ENCODE results near the gene ARFGEF2.

ARFGEF2 gene

GRCh38 chr20:48891235-48892048 lies 30.1 kb upstream of the ARFGEF2 start:
- Histone ChIP-seq H3K4me1 (ENCODE audit: insufficient read depth, insufficient read length) (no peaks in the 10 kb centered on the region), H3K27me3 (ENCODE audit: insufficient read depth, insufficient read length) (peaks cover 4% of the 10 kb centered on the region), H3K36me3 (ENCODE audit: insufficient read depth, insufficient read length, low read length) (no peaks in the 10 kb centered on the region), H3K9ac (ENCODE audit: insufficient read length, low read depth) (no peak overlapping the region), H3K9me3 (ENCODE audit: insufficient read depth, low read length) (no peaks in the 10 kb centered on the region), H3K4me3 (ENCODE audit: insufficient read length, low read depth) (no peak overlapping the region)
- TF ChIP-seq ZNF274 (IDR thresholded peaks at IDR 0.05; ENCODE audit: low read depth, low read length) (no peak), SUZ12 (IDR thresholded peaks at IDR 0.05; ENCODE audit: extremely low read depth, insufficient read depth, insufficient read length) (no peak), YY1 (IDR thresholded peaks at IDR 0.05; ENCODE audit: insufficient read depth, insufficient read length) (no peak)
- no peak for DNase-seq (ENCODE audit: low read depth, low spot score)

DNA sequence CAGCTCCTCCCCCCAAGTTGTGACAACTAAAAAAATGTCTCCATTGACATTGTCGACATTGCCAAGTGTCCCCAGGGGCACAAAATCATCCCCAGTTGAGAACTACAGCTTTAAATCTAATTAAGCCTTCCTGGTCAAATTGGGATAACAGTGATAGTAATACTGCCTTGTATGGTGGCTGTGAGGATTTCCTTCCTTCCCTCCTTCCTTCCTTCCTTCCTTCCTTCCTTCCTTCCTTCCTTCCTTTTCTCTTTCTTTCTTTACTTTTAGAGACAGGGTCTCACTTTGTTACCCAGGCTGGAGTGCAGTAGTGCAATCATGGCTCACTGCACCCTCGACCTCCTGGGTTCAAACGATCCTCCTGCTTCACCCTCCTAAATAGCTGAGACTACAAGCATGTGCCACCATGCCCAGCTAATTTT lies 29.5 kb upstream of the ARFGEF2 start:
- TF ChIP-seq SUZ12 (IDR thresholded peaks at IDR 0.05; ENCODE audit: extremely low read depth, insufficient read depth, insufficient read length) (no peak), YY1 (IDR thresholded peaks at IDR 0.05; ENCODE audit: insufficient read depth, insufficient read length) (no peak), ZNF274 (IDR thresholded peaks at IDR 0.05; ENCODE audit: low read depth, low read length) (no peak)
- no peak for DNase-seq (ENCODE audit: low read depth, low spot score)
- peaks cover 4% of the 10 kb centered on the region for H3K27me3 ChIP-seq (ENCODE audit: insufficient read depth, insufficient read length)
- no peak overlapping the region for H3K4me3 ChIP-seq (ENCODE audit: insufficient read length, low read depth)
- H3K4me1 ChIP-seq (ENCODE audit: insufficient read depth, insufficient read length): no peaks in the 10 kb centered on the region
- no peak overlapping the region for H3K9ac ChIP-seq (ENCODE audit: insufficient read length, low read depth)
- H3K36me3 ChIP-seq (ENCODE audit: insufficient read depth, insufficient read length, low read length): no peaks in the 10 kb centered on the region
- no peaks in the 10 kb centered on the region for H3K9me3 ChIP-seq (ENCODE audit: insufficient read depth, low read length)

GRCh38 chr20:48892891-48893290 lies 28.6 kb upstream of the ARFGEF2 start:
- TF ChIP-seq SUZ12 (IDR thresholded peaks at IDR 0.05; ENCODE audit: extremely low read depth, insufficient read depth, insufficient read length) (no peak), YY1 (IDR thresholded peaks at IDR 0.05; ENCODE audit: insufficient read depth, insufficient read length) (no peak), ZNF274 (IDR thresholded peaks at IDR 0.05; ENCODE audit: low read depth, low read length) (no peak)
- Histone ChIP-seq H3K9me3 (ENCODE audit: insufficient read depth, low read length) (no peaks in the 10 kb centered on the region), H3K36me3 (ENCODE audit: insufficient read depth, insufficient read length, low read length) (no peaks in the 10 kb centered on the region), H3K4me3 (ENCODE audit: insufficient read length, low read depth) (no peak overlapping the region), H3K27me3 (ENCODE audit: insufficient read depth, insufficient read length) (peaks cover 4% of the 10 kb centered on the region), H3K4me1 (ENCODE audit: insufficient read depth, insufficient read length) (peaks cover 1% of the 10 kb centered on the region), H3K9ac (ENCODE audit: insufficient read length, low read depth) (no peak overlapping the region)
- no peak for DNase-seq (ENCODE audit: low read depth, low spot score)

DNA sequence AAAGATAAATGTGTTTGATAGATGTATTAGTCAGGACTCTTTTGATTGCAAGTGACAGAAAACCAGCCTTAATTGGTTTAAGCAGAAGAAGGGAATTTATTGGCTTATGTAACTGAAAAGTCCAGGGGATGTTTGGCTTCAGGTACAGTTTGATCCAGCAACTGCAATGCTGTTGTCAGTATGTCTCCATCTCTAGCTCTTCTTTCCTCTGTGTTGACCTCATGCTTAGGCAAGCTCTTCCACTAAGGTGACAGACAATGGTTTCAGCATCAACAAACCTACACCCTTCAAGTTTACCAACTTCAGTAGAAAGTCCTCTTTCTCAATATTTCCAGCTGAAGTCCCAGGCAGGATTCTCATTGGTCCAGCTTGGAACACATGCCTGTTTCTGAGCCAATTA lies 28.1 kb upstream of the ARFGEF2 start:
- H3K4me1 ChIP-seq (ENCODE audit: insufficient read depth, insufficient read length): peaks cover 4% of the 10 kb centered on the region
- peaks cover 4% of the 10 kb centered on the region for H3K27me3 ChIP-seq (ENCODE audit: insufficient read depth, insufficient read length)
- no peak overlapping the region for H3K9ac ChIP-seq (ENCODE audit: insufficient read length, low read depth)
- H3K36me3 ChIP-seq (ENCODE audit: insufficient read depth, insufficient read length, low read length): no peaks in the 10 kb centered on the region
- DNase-seq (ENCODE audit: low read depth, low spot score): no peak
- H3K9me3 ChIP-seq (ENCODE audit: insufficient read depth, low read length): no peaks in the 10 kb centered on the region
- TF ChIP-seq YY1 (IDR thresholded peaks at IDR 0.05; ENCODE audit: insufficient read depth, insufficient read length) (no peak), ZNF274 (IDR thresholded peaks at IDR 0.05; ENCODE audit: low read depth, low read length) (no peak), SUZ12 (IDR thresholded peaks at IDR 0.05; ENCODE audit: extremely low read depth, insufficient read depth, insufficient read length) (no peak)
- H3K4me3 ChIP-seq (ENCODE audit: insufficient read length, low read depth): no peak overlapping the region

DNA sequence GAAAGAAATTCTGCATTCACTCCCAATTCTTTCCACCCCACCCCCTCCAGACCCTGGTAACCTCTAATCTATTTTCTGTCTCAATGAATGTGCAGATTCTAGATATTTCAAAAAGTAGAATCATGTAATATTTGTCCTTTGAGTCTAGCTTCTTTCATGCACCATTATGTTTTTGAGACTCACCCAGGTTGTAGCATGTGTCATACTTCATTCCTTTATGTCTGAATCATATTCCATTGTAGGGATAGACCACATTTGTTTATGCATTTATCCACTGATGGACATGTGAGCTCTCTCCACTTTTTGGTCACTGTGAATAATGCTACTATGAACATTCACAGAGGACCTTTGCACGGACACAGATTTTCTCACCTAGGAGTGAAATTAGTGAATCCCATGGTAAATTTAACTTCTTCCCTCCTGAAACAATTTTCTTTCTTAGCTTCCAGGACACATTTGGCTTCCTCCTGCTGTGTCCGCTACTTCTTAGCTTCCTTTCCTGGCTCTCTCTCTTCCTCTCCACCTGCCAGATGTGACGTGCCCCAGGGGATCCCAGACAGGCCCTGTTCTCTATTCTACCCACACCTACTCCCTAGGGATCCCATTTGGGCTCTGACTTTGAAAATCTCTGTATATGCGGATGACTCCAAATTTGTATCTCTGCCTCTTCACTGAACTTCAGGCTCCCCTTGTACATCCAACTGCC lies 24.1 kb upstream of the ARFGEF2 start:
- no peak overlapping the region for H3K9ac ChIP-seq (ENCODE audit: insufficient read length, low read depth)
- H3K36me3 ChIP-seq (ENCODE audit: insufficient read depth, insufficient read length, low read length): no peaks in the 10 kb centered on the region
- H3K9me3 ChIP-seq (ENCODE audit: insufficient read depth, low read length): no peaks in the 10 kb centered on the region
- peaks cover 4% of the 10 kb centered on the region for H3K4me1 ChIP-seq (ENCODE audit: insufficient read depth, insufficient read length)
- no peak for DNase-seq (ENCODE audit: low read depth, low spot score)
- no peaks in the 10 kb centered on the region for H3K27me3 ChIP-seq (ENCODE audit: insufficient read depth, insufficient read length)
- TF ChIP-seq SUZ12 (IDR thresholded peaks at IDR 0.05; ENCODE audit: extremely low read depth, insufficient read depth, insufficient read length) (no peak), ZNF274 (IDR thresholded peaks at IDR 0.05; ENCODE audit: low read depth, low read length) (no peak), YY1 (IDR thresholded peaks at IDR 0.05; ENCODE audit: insufficient read depth, insufficient read length) (no peak)
- H3K4me3 ChIP-seq (ENCODE audit: insufficient read length, low read depth): no peak overlapping the region

DNA sequence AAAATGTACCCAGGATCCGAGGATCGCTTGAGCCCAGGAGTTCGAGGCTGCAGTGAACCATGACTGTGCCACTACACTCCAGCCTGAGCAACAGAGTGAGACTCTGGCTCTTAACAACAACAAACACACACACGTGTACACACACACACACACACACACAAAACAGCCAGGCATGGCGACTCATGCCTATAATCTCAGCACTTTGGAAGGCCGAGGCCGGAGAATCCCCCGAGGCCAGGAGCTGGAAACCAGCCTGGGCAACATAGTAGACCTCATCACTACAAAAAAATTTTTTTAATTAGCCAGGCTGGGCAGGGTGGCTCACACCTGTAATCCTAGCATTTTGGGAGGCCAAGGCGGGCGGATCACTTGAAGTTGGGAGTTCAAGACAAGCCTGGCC lies 23.3 kb upstream of the ARFGEF2 start:
- no peaks in the 10 kb centered on the region for H3K27me3 ChIP-seq (ENCODE audit: insufficient read depth, insufficient read length)
- DNase-seq (ENCODE audit: low read depth, low spot score): no peak
- no peak overlapping the region for H3K4me3 ChIP-seq (ENCODE audit: insufficient read length, low read depth)
- no peak overlapping the region for H3K9ac ChIP-seq (ENCODE audit: insufficient read length, low read depth)
- H3K4me1 ChIP-seq (ENCODE audit: insufficient read depth, insufficient read length): peaks cover 4% of the 10 kb centered on the region
- H3K36me3 ChIP-seq (ENCODE audit: insufficient read depth, insufficient read length, low read length): no peaks in the 10 kb centered on the region
- H3K9me3 ChIP-seq (ENCODE audit: insufficient read depth, low read length): no peaks in the 10 kb centered on the region
- no peak for TF ChIP-seq ZNF274 (IDR thresholded peaks at IDR 0.05; ENCODE audit: low read depth, low read length)
- no peak for TF ChIP-seq YY1 (IDR thresholded peaks at IDR 0.05; ENCODE audit: insufficient read depth, insufficient read length)
- no peak for TF ChIP-seq SUZ12 (IDR thresholded peaks at IDR 0.05; ENCODE audit: extremely low read depth, insufficient read depth, insufficient read length)

DNA sequence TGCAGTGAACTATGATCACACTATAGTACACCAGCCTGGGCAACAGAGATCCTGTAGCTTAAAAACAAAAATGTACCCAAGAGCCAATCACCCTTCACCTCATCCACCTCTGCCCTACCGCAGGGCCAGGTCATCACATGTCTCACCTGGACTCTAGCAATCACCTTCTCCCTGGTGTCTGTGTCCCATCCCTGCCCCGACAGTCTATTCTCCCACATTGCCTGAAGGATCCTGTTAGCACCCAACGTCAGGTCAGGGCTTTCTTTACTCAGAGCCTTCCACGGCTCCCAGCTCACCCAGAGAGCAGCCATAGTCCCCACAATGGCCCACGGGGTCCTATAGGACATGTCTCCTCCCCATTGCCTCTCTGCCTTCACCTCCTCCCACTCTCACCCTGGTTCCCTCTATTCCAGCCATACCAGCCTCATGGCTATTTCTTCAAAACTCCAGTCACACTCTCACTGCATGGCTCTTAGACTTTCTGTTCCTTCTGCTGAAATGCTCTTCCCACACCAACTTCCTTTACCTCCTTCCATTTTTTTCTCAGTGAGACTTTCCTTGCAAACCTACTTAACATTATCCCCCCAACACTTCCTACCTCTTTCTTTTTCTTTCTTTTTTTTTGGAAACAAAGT lies 22.5 kb upstream of the ARFGEF2 start:
- peaks cover 4% of the 10 kb centered on the region for H3K4me1 ChIP-seq (ENCODE audit: insufficient read depth, insufficient read length)
- H3K36me3 ChIP-seq (ENCODE audit: insufficient read depth, insufficient read length, low read length): no peaks in the 10 kb centered on the region
- no peak overlapping the region for H3K4me3 ChIP-seq (ENCODE audit: insufficient read length, low read depth)
- no peaks in the 10 kb centered on the region for H3K9me3 ChIP-seq (ENCODE audit: insufficient read depth, low read length)
- no peak overlapping the region for H3K9ac ChIP-seq (ENCODE audit: insufficient read length, low read depth)
- no peaks in the 10 kb centered on the region for H3K27me3 ChIP-seq (ENCODE audit: insufficient read depth, insufficient read length)
- TF ChIP-seq SUZ12 (IDR thresholded peaks at IDR 0.05; ENCODE audit: extremely low read depth, insufficient read depth, insufficient read length): no peak
- TF ChIP-seq YY1 (IDR thresholded peaks at IDR 0.05; ENCODE audit: insufficient read depth, insufficient read length): no peak
- no peak for TF ChIP-seq ZNF274 (IDR thresholded peaks at IDR 0.05; ENCODE audit: low read depth, low read length)
- DNase-seq (ENCODE audit: low read depth, low spot score): no peak
